Gastroesophageal sphincter (tissue), 3 donors: ENCODE measurements around the gene BAHCC1.

ENCODE experiments used
- EP300 ChIP-seq: sonication (generic); formaldehyde crosslinking; IDR thresholded peaks from one replicate; pipeline ENCODE4 v1.6.1; 2017; ENCODE audit warnings: antibody characterized with exemption, mild to moderate bottlenecking
- POLR2A ChIP-seq, 2 donors: fragments of 450-650 bp; IDR thresholded peaks; one replicate each; pipeline ENCODE4 v1.6.1; 2017; ENCODE audit warnings: antibody characterized with exemption in 2 of 2, mild to moderate bottlenecking in 2 of 2, moderate library complexity in 1 of 2
- TF ChIP-seq, protein P1 (sequence below), 4 experiments: fragments of 200-600 bp in 2 of 4; fragments of 450-650 bp in 2 of 4; sonication (generic) in 1 of 4; IDR thresholded peaks; one replicate each; pipeline ENCODE4 v1.5.1; 2017 to 2019; ENCODE audit warnings: antibody characterized with exemption in 4 of 4, mild to moderate bottlenecking in 2 of 4, moderate library complexity in 2 of 4

DNA sequence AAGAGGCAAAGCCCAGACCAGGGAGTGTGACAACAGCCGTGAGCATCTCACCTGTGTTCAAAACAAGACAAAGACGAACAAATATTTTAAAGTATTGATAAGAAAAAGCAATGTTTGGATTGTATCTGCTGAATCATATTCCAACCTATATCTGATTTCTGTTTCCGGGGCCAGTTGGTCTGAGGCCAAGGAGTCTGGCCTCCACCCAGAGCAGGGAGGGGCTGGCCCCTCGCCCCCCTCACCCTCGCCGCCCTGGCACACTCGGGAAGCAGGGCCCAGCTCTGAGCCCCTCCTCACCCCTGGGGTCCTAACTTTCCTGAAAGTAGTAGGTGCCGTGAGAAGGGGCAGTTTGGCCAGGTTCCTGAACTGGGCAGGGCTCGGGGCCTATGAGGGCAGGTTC, 69.3 kb downstream of the BAHCC1 start:
- TF ChIP-seq, protein P1, sequence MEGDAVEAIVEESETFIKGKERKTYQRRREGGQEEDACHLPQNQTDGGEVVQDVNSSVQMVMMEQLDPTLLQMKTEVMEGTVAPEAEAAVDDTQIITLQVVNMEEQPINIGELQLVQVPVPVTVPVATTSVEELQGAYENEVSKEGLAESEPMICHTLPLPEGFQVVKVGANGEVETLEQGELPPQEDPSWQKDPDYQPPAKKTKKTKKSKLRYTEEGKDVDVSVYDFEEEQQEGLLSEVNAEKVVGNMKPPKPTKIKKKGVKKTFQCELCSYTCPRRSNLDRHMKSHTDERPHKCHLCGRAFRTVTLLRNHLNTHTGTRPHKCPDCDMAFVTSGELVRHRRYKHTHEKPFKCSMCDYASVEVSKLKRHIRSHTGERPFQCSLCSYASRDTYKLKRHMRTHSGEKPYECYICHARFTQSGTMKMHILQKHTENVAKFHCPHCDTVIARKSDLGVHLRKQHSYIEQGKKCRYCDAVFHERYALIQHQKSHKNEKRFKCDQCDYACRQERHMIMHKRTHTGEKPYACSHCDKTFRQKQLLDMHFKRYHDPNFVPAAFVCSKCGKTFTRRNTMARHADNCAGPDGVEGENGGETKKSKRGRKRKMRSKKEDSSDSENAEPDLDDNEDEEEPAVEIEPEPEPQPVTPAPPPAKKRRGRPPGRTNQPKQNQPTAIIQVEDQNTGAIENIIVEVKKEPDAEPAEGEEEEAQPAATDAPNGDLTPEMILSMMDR (IDR thresholded peaks at IDR 0.05): no peak
- no peak for TF ChIP-seq POLR2A (IDR thresholded peaks at IDR 0.05)
- no peak for TF ChIP-seq EP300
